CD4-positive, alpha-beta T cell treated with Interleukin-17A for 1 hour (primary cell): ENCODE results near the gene AAMDC.
"Not testable (repeated sequence)": the region's sequence is repeated elsewhere in the genome, so short reads cannot be mapped to it uniquely, and the experiment has no call there.

Source experiments
- DNase-seq: peaks from one replicate; pipeline ENCODE4 v3.0.0-alpha.2; 2020

Gene AAMDC

DNA sequence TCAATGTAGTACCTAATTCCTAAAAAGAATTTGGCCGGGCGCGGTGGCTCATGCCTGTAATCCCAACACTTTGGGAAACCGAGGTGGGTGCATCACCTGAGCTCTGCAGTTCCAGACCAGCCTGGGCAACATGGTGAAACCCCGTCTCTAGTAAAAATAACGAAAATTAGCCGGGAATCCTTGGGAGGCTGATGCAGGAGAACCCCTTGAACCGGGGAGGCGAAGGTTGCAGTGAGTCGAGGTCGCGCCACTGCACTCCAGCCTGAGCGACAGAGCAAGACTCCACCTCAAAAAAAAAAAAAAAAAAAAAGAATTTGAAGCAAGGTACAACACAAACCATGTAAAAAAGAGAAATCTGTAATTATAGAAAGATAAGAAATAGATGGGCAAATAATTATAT, 1.2 kb downstream of the AAMDC start:
- DNase-seq, result not testable (repeated sequence)

DNA sequence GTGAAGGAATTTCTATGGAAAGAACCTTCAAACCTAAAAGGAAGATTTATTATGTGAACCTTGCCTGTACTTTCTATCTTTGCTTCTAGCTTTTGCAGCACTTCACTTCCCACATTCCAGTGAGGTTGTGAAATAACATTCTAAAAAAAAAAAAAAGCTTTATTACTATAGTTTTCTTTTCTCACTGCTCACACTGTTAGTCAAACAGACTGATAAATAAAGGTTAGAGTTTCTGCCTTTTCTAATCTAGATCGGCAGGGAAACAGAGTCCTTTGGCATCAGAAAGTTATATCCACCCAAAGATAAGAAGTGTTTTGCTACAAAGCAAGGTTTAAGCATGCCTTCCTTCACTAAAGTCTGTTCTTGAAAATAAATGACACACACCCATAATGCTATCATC, 2.8 kb downstream of the AAMDC start:
- DNase-seq, result no peak

DNA sequence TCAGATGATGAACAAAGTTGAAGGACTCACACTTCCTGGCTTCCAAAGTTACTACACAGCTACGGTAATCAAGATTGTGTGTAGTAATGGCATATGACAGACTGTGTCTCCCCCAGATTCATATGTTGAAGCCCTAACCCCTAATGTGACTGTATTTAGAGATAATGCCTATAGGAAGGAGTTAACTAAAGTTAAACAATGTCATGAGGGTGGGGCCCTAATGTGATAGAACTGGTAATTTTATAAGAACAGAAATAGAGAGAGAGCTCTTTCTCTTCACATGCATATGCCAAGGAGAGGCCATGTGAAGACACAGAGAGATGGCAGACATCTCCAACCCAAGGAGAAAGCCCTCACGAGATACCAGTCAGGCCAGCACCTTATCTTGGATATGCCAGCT, 8.0 kb downstream of the AAMDC start:
- DNase-seq, result no peak

DNA sequence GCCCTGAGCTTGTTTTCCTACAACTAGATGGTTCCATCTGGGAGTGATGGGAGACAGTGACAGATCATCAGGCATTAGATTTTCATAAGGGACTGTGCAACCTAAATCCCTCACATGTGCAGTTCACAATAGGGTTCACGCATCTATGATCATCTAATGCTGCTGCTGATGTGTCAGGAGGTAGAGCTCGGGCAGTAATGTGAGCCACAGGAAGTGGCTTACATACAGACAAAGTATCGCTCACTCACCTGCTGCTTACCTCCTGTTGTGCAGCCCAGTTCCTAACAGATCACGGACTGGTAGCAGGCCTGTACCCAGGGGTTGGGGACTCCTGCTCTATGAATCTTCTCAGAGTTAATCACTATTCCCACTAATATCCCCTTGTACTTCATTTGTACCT, 12.4 kb downstream of the AAMDC start:
- no peak for DNase-seq

DNA sequence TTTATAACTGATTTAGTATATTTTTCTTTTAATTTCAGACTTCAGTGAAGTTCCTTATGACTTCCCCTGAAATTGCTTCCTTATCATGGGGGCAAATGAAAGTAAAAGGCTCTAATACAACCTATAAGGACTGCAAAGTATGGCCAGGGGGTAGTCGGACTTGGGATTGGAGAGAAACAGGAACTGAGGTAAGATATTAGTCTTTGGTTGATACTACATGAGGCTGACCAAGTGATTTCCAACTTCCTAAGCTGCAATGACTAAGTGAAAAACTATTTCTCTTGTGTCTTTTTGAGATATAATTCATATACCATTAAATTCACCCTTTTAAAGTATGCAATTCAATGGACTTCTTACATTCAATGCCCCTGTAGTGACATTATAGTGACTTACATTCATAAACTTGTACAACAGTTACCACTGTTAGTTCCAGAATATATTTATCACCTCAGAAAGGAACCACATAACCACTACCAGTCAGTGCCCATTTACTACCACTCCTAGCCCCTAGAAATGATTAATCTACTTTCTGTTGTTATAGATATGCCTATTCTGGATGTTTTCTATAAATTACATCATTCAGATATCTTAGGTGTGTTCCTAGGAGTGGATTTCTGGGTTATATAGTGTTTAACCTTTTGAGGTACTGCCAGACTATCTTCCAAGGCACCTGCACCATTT, 21.6 kb downstream of the AAMDC start:
- no peak for DNase-seq

DNA sequence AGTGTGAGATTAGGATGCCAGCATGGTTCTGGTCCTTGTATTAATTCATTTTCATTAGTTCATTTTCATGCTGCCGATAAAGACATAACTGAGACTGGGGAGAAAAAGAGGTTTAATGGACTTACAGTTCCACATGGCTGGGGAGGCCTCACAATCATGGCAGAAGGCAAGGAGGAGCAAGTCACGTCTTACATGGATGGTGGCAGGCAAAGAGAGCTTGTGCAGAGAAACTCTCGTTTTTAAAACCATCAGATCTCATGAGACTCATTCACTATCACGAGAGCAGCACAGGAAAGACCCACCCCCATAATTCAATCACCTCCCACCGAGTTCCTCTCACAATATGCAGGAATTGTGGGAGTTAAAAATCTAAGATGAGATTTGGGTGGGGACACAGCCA, 22.8 kb downstream of the AAMDC start:
- not testable (repeated sequence) for DNase-seq

DNA sequence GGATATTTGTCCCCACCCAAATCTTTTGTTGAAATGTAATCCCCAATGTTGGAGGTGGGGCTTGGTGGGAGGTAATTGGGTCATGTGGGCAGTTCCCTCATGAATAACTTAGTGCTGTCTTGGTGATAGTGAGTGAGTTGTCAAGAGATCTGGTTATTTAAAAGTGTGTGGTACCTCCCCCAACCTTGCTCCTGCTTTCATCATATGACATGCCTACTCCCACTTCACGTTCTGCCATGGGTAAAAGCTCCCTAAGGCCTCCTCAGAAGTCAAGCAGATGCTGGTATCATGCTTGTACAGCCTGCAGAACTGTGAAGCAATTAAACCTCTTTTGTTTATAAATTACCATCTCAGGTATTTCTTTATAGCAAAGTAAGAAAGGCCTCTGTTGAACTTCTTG, 30.6 kb downstream of the AAMDC start:
- no peak for DNase-seq

DNA sequence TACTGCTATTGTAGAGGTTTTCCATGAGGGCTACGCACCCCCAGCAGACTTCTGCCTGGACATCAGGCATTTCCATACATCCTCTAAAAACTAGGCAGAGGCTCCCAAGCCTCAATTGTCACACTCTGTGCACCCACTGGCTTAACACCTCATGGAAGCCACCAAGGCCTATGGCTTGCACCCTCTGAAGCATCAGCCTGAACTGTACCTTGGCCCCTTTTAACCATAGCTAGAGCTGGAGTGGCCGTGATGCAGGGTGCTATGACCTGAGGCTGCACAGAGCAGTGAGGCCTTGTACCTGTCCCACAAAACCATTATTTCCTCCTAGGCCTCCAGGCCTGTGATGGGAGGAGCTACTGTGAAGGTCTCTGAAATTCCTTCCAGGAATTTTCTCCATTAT, 33.9 kb downstream of the AAMDC start:
- no peak for DNase-seq

DNA sequence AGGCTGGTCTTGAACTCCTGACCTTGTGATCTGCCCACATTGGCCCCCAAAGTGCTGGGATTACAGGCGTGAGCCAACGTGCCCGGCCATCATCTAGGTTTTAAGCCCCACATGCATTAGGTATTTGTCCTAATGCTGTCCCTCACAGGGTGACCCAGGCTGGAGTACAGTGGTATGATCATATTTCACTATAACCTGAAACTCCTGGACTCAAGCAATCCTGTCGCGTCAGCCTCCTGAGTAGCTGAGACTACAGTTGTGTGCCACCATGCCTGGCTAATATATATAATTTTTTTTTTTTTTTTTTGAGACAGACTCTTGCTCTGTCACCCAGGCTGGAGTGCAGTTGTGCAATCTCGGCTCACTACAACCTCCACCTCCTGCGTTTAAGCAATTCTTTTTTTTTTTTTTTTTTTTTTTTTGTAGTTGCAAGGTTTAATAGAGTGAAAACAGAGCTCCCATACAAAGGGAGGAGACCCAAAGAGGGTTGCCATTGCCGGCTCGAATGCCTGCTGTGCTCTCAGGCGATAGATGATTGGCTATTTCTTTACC, 37.0 kb downstream of the AAMDC start:
- DNase-seq, result not testable (repeated sequence)

DNA sequence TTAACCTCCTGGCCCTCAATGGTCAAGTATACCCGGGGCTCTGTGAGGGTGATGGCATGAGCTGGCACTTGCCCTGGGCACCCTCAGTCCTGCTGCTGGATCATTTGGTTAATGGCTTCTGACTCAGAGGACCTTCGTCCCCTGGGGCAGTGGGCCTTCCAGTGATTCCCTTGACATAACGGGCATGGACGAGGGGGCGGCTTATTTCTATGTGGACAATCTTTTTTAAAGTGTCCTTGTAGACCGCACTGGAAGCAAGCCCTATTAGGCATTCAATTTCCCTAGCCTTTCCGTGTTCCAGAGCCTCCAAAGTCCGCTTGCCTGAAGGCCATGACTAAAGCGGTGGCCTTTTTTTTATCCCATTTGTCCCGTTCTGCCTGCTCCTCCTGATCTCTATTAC, 40.5 kb downstream of the AAMDC start:
- not testable (repeated sequence) for DNase-seq

DNA sequence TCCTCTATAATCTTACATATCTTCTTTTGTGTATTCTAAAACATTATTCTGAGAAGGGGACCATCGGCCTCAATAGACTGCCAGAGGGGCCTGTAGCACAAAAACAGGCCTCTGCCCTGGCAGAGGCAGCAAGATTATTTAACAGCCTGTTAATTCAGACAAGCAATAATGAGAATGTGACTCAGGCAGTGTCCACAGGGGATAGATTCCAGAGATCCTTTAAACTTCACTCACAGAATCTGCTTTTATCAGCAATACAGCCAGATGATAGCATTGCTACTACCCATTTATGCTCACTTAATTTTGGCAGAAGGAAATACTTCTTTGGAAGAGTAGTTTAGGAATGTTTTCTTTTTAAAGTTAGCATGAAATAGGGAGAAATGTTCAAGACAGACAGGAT, 44.9 kb downstream of the AAMDC start:
- DNase-seq, result no peak

DNA sequence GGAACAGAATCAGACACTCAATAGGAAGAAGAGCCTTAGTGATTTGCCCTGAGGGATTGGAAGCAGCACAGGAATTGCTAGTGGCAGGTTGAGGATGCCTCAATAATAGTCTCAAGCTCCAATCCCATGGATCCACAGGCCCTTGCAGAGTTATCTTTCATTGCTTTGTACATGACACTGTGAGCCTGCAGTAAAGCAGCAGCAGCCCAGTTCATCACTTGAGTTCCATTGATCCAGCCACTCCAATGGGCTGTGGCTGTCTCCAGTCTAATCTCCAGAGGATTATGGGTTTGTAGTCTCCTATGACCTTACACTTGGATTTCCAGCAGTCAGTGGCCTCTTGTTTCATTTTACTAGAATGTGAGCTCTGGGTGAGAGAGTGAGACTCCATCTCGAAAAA, 45.4 kb downstream of the AAMDC start:
- DNase-seq, result no peak

DNA sequence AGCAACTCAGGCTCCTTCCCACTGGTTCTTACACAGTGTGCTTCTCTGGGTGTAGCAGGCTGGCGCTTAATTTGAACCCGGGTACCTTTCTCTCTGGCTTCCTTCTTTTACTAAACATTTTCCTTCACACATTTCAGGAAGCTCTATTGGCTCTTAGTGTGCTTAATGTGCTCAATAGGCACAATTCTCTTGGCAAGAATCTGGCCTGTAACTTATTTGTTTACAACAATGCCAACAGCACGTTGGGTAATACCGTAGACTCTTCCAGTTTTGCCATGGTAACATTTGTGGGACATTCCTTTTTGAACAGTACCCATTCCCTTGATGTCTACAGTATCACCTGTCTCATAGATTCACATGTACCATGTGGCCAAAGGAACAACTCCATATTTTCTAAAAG, 47.8 kb downstream of the AAMDC start:
- no peak for DNase-seq

DNA sequence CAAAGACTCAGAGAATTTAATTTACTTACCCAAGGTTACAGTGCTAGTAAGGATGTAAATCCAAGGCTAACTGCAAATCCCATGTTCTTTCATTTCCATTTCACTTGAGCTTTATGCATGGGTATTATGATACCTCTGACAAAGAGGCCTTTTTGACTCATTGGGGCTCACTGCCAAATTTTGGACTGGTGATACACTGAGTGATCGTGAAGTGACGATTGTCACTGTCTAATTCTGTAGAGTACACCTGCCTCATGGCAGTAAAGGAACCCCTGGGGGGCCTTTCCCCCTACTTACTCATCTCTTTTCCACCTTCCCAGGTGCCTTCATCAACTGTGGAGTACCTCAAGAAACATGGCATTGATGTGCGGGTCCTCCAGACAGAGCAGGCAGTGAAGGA, 50.9 kb downstream of the AAMDC start:
- no peak for DNase-seq

DNA sequence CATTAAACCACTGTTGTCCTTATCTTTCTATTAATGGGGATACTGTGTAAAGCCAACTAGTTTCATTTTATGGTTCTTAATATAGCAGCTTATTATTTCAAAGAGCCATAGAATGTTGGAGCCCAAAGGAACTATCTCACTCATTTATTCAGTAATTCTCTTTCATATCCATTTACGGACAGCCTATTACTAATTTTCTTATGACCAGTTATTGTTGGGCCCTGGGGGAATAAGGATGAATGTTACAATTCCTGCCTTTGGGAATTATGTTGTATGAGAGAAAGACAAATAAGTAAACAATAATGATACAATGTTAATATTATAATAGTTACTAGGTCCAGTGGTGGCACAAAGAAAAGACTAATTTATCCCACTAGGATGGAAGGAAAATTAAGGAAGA, 52.4 kb downstream of the AAMDC start:
- DNase-seq, result no peak

DNA sequence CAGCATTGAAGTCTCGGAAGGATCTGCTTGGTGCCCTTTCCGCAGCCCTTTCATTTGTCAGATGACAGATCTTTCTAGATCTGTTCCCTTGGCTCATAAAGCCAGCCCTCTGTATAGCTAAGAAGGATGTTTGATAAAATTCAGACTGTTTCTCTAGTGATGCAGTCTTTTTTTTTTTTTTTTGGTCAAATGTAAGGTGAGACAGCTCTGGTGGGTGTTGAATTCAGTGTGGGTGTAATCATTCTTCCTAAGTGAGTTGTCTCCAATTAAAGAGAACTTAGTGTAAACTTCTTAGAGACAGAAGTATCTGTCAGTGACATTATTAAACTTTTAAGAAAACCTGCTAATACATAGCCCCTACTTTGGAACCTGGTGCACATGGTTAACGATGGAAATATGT, 53.3 kb downstream of the AAMDC start:
- no peak for DNase-seq

DNA sequence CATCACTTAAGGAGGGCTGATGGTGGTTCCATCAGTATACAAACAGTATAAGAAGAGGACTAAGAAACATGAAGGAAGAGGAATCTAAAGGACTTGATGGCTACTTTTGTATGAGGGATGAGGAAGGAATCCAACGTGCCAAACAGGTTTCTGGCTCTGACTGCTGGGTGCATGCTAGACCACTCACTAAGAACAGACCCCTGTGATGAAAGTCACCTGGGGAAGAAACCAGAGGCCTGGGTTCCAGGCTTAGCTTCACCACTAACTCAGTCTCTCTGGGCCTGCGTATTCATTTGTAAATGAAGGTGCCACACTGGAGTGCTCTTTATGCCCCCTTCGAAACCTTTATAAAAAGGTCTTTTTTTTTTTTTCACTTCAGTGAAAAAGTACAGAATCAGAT, 55.1 kb downstream of the AAMDC start:
- no peak for DNase-seq

DNA sequence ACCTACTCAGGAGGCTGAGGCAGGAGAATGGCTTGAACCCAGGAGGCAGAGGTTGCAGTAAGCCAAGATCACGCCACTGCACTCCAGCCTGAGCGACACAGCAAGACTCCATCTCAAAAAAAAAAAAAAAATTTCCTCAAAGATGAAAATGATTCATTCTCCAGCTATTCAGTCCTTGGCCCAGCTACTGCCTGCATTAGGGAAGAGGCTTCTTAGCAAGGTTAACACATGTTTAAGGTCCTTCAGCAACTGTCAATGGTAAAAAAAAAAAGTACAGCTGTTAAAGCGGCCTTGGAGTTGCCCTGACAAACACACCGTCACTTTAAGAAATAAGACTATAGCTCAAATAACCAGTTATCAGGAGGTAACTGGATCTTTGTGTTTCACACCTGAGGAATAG, 57.3 kb downstream of the AAMDC start:
- not testable (repeated sequence) for DNase-seq

DNA sequence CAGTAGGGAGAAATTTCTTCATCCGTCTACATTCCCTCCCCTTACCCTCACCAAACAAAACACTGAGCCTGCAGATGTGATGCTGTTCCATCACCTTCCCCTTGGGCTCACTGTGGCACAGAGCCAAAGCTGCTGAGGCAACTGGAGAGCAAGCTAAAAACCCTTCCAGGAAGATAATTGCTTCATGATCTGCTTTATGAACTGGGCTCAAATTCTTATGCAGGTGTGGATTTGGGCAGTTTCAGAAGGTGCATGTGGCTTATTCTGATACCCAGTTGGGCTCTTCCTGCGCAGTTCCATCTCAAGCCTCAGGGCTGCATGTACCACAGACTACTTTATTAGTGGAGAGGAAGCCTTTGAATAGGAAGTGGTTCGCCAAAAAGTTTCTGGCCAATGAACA, 58.3 kb downstream of the AAMDC start:
- DNase-seq, result no peak

DNA sequence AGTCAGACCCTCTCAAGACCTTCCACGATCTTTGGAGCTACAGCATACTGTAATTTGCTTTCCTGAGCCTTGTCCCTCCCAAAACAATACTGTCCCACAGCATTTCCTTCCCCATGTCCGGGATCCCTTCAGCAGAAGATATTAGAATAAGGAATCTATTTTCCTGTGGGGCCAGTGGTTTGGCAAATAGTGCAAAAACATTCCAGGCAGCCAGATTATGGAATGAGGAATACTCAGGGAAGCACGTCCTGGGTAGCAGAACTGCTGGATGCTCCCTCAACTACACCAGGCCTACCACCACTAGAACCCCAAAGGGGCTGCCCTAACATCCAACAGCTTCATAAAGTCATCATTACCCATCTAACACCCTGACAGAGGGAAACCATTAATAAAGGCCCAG, 61.5 kb downstream of the AAMDC start:
- DNase-seq, result no peak

DNA sequence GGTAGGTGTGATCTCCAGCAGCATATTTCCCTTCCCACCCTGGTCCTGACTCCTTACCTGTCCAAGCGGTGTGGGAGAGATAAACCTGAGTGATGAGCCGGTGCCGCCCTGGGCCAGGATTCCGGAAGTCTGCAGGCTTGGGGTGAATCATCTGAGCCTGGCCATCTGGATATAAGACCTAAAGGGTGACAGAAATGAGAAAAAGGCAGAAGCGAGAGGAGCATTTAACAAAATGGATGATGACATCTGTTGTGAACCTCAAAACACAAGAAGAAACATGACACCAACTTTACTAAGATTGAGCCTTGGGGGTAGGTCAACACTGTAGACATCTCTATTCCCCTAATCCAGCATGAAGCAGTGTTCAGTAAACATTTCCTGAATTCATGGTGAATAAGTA, 62.8 kb downstream of the AAMDC start:
- DNase-seq, result no peak

DNA sequence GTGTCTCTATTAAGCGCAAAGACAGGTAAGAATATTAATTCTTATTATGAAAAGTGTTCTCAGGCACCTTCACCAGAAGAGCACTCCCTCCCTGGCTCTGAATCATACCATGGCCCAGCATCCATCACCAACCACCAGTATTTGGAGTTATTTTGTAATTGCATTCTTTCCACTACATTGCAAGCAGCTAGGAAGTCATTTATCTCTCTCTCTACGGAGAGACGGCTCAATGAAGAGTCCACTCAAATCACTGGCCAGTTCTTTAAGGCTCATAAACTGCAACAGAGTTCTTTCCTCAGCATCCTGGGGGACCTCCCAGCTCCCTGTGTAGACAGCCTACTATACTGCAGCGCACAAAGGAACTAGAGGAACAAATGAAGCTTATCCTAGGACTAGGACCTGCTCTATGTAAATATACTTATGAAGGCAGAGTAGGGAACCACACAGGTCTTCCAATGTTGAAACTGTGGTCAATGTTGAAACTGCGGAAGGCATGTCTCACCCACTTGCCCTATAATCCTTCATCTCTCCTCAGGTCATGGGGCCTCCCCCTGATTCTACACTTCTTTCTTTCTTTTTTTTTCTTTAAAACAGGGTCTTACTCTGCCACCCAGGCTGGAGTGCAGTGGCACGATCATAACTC, 63.4 kb downstream of the AAMDC start:
- DNase-seq, result no peak

DNA sequence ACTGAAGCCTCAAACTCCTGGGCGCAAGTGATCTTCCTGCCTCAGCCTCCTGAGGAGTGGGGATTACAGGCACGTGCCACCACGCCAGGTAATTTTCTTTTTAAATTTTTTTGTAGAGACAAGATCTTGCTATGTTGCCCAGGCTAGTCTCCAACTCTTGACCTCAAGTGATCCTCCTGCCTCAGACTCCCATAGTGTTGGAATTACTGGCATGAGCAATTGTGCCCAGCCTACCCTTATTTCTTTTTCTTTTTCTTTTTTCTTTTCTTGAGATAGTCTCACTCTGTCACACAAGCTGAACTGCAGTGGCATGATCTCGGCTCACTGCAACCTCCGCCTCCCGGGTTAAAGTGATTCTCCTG, 63.9 kb downstream of the AAMDC start:
- DNase-seq, result no peak

DNA sequence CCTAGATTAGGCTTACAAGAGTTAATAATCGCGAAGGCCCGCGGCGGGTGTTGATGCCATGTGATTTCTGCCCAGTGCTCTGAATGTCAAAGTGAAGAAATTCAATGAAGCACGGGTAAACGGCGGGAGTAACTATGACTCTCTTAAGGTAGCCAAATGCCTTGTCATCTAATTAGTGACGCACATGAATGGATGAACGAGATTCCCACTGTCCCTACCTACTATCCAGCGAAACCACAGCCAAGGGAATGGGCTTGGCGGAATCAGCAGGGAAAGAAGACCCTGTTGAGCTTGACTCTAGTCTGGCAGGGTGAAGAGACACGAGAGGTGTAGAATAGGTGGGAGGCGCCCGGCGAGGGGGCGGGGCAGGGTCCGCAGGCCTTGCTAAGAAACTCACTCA, 65.5 kb downstream of the AAMDC start:
- DNase-seq, result no peak

DNA sequence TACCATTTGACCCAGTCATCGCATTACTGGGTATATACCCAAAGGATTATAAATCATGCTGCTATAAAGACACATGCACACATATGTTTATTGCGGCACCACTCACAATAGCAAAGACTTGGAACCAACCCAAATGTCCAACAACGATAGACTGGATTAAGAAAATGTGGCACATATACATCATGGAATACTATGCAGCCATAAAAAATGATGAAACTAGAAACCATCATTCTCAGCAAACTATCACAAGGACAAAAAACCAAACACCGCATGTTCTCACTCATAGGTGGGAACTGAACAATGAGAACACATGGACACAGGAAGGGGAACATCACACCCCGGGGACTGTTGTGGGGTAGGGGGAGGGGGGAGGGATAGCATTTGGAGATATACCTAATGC, 68.1 kb downstream of the AAMDC start:
- not testable (repeated sequence) for DNase-seq
